NCI-H446 (cell line): ENCODE data around the gene DHRS7.
A peak's percentile ranks its signal among the peaks of the same experiment; 100 is the strongest.

ENCODE experiments used
- DNase-seq, 2 experiments: peaks; one replicate each; lab custom pipeline; 2025; lab: John Stamatoyannopoulos, UW

Gene DHRS7

GRCh38 chr14:60184905-60185555, 19.8 kb upstream of the DHRS7 start:
- DNase-seq, result no peak

GRCh38 chr14:60184146-60184904, 19.1 kb upstream of the DHRS7 start:
- peak; percentile 66 to 76 for DNase-seq

- no peak for DNase-seq
These were observed 18.5 kb upstream of the DHRS7 start for GRCh38 chr14:60183741-60184140.

DNA sequence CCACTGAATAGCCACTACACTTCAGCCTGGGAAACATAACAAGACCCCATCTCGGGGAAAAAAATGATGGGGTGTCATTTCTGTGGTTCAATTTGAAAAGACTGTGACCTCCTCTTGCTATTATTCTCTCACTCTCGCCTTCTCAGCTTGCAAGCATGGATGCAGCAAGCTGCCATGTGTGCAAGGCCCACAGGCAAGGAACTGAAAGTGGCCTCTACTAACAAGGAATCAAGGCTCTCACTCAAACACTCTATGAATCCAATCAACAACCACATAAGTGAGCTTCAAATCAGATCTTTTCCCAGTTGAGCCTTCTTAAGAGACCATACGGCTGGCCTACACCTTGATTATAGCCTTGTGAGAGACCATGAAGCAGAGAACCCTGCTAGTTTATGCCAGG, 17.9 kb upstream of the DHRS7 start:
- no peak for DNase-seq

- DNase-seq, result no peak
These were observed 14.3 kb upstream of the DHRS7 start for GRCh38 chr14:60179431-60179869.

DNA sequence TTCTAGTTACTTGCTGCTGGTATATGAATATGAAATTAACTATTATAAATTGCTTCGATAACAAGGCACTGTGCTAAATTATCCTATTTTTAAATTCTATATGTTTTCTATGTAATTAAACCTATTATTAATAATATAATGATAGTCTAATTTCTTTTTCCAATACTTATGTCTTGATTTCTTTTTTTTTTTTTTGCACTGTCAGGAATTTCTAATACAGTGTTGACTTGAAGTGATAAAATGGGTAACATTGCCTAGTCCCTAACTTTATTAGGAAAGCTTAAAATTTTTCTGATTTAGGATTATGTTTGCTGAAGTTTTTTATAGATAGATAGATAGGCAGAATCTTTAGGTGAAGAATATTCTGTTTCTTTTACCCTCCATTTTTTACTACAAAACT, 13.6 kb upstream of the DHRS7 start:
- no peak for DNase-seq

GRCh38 chr14:60178164-60178563, 13.0 kb upstream of the DHRS7 start:
- DNase-seq, result no peak

DNA sequence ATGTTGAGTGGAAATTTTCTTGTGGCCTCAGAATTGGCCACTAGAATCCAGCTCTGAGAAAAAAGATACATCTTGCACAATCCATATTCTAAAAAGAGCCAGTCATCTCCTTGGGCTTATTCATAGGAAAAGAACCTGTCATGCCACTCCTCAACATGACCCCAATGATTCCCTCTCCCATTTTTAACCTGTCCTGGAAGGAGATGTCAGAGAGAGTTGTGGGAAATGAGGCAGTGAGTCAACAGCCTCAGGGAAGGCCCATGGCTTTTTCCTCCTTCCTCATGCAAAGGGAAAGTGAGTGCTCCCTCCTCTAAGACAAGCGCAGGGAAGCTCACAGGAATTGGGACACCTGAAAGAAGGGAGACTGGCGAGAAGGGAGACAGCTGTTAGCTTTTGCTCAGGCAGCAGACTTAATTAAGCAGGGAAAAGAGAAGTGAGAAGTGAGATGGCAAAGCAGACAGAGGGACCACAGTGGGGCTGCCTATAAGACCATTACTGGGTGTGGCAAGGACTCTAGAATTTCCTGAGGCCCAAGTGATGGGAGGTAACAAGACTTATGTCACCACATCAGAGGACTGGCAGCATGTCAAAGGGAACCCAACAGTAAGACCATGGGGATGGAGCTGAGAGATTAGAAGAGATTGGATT, 10.2 kb upstream of the DHRS7 start:
- no peak for DNase-seq

- DNase-seq, result no peak
These were observed 9.4 kb upstream of the DHRS7 start for GRCh38 chr14:60174352-60175254.

- DNase-seq, result no peak
These were observed 6.5 kb upstream of the DHRS7 start for GRCh38 chr14:60171690-60172089.

DNA sequence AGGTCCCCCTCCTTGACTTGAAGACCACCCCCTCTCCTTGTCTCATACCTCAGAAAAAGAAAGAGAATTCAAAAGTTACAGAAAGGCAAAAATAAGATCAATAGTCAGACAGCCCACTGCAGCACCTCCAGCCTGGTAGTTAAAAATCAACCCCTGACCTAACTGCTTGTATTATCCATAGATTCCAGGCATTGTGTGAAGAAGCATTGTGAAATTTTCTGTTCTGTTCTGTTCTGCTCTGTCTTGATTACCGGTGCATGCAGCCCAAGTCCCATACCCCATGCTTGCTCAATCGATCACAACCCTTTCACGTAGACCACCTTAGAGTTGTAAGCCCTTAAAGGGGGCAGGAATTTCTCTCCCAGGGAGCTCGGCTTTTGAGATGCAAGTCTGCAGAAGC, 5.8 kb upstream of the DHRS7 start:
- DNase-seq, result no peak

- DNase-seq, result no peak
These were observed 4.5 kb upstream of the DHRS7 start for GRCh38 chr14:60169722-60170121.

DNA sequence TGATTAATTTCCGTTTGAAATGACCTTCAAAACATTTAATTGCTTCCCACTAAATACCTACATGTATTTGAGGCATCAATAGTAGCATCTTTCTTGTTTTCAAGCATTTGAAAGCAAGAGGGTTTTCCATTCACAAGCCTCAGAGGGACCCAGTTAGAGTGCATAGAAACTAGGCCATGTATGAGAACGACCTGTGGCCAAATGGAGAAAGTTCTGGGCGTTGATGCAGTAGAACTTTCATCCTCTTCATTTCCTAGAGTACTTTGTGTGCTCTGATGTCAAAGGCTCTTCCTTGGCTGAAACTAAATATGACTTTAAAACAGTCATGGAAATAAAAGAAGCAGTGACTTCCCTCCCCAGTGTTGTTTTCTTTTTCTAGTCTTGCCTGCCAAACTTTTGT, 944 bp upstream of the DHRS7 start:
- no peak for DNase-seq

DNA sequence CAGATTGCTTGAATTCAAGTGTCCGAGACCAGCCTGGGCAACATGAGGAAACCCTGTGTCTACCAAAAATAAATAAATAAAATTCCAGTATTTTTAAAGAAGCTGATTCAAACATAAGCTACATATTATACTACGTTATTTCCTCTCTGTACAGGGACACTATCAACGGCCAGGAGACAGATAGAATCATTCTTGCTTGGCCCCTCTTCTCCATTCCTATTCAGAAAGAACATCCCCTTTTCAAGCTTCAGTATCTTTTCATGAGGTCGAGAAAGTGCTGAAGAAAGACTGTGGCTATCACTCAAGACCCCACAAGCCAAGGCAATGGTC, 314 bp upstream of the DHRS7 start:
- no peak for DNase-seq

GRCh38 chr14:60164404-60164711, 840 bp downstream of the DHRS7 start:
- DNase-seq, result no peak

DNA sequence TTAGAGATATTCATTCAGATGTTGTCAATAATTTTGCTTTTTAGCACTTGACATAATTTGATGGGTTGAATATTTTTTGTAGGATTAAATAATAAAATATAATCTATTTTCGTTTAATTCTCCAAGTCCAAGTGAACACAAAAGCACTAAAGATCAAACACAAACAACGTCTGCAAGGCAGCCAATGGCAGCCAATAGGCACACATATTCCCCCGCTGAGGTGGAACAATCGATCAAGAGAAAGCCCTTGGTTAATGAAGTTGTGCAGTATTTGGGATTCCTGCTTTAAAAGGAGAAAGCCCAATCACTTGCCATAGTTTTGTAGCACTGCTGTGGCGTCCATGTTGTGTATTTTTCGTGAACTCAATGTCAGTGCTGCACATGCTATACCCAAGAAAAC, 1.5 kb downstream of the DHRS7 start:
- DNase-seq, result peak in 1 of 2 experiments; percentile 20

DNA sequence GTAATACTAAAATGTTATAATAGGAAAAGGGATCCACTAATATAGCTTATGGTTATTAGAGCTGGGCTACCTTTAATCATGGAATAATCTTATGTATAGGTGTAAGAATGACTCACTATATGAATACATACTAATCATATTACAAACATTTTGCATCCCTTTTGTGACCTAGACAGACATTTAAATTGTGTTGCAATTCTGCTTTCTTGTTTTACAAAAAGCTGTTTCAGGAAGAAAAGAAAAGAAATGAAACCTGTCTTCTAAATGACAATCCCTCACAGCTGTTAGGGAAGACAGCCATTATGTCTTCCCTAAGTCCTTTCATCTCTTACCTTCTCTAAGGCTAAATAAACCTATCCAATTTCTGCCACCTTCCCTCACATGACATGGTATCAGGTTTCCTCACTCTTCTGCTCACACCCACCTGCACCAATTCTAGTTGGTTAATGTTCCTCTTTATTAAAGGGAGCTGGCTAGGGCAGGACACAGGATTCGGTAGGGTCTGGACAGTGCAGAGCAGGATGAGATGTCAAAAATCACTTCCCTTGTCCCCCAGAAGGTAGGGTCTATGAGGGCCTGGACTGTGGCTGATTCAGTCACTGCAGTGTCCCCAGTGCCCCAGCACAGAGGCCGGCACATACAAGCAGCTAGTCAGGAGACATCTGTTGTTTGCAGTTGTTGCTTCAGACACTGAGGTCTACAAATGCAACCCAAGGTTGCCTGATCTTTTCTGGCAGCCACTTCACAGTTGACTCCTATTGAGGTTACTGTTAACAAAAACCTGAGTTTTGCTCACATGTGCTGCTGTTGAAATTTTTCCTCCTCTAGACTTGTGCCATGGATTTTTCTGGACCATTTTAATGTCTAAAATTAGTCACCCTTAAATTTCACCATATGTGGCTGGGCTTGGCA, 3.7 kb downstream of the DHRS7 start:
- DNase-seq, result peak in 1 of 2 experiments; percentile 33

- no peak for DNase-seq
These were observed 4.8 kb downstream of the DHRS7 start for GRCh38 chr14:60160422-60160821.

- DNase-seq, result no peak
These were observed 10.5 kb downstream of the DHRS7 start for GRCh38 chr14:60154671-60155070.

- no peak for DNase-seq
These were observed 11.2 kb downstream of the DHRS7 start for GRCh38 chr14:60153991-60154390.

DNA sequence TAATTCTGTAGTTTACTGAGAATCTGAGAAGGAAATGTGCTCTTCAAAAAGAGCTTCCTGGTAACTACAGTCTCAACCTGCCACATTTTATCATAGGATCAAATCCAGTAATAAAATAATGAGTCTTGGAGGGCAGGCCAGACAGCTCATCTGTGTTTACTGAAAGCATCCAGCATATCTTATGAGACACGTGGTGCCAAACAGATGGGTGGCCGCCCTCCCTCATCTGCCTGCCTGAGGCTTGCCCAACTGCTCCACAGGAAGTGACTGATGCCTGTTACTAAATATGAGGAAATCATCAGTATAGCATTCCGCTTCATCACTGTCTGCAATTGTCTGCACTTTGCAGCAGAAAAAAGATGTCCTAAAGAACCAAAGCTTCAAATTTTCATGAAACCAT, 13.5 kb downstream of the DHRS7 start:
- DNase-seq, result peak; percentile 70 to 83
